NCI-H1436 (cell line): Measurements from ENCODE around the gene GFPT1.

Source experiments
- DNase-seq: peaks from one replicate; lab custom pipeline; 2025; lab: John Stamatoyannopoulos, UW

Gene GFPT1

DNA sequence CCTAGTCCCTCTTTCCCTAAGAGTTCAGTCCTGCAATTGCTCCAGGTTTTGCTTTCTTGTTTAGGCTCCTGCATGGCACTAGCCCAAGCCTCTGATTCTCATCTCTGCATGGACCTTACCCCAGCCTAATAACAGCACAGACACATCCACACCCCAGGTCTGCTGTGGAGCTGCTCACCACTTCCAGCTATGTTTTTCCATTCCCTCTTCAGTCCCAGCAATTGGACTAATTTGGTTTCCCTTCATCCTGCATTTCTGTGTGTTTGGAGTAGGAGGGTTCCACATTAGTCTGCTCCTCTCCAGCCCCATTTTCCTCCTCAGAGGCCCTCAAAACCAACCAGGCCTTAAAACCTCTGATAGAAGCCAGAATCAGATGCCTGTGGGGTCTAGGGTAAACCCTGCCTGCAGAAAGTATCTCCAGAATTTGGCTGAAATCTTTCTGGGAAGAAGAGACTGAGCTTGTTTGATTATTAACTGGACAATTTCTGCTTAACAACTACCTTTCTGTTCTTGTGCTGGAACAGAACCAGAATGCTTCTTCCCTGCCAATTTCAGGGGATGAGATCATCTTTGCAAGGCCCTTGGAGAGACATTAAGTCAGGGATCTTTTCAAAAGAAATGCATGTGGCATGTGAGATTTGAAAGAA, 95.9 kb downstream of the GFPT1 start:
- DNase-seq = no peak

GRCh38 chr2:69288429-69288828, 98.6 kb downstream of the GFPT1 start:
- no peak for DNase-seq

DNA sequence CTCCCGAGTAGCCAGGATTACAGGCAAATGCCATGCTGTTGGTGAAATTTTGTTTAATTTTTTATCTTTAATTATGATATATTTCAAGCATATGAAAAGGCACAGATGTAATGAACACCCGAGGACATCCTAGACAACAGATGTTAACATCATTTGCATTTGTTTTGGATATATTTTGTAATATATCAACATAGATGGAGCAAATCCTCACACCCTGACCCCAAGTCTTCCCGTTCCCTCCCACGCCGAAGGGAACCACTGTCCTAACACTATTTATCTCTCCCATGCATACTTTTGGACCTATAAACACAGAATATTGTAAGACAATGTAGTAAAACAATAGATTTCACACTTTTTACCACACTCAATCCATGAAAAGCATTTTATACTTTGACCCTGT, 99.5 kb downstream of the GFPT1 start:
- DNase-seq = no peak

- DNase-seq = no peak
Measured at GRCh38 chr2:69285379-69285894, 101.6 kb downstream of the GFPT1 start.

- DNase-seq = no peak
Measured at GRCh38 chr2:69280796-69281412, 106.1 kb downstream of the GFPT1 start.

DNA sequence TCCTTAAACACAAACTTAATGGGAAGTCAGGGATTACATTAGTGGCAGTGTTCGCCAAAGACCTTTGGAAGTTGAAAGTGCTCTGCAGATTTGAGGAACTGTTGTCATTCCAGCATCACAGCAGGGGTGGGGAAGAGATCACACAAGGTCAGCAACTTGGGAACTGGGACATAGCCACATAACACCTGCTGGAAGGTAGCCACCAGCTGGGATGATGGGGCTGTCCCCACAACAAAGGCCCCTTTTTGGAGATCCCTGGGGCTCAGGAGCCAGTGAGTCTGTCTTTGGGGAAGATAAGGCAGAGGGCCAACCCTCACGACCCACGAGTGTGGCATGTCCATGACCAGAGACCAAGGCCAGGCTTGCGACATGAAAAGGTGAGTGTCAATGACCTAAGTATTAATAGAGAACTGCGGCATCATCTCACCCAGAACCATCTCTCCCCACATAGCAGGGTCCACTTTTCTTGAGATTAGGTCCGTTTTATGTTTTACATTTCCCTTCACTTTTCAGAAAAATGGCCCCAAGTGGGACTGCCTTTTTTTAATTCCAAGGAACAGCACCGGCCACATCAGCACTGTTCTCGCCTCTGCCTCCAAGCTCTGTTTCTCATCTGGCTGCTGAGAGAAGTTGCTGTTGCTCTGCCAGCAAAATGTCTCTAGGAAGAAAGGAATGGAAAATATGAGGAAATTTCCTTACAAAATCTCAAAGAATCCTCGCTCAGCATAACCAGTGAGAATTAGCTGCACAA, 106.9 kb downstream of the GFPT1 start:
- DNase-seq = no peak

GRCh38 chr2:69279211-69279610, 107.8 kb downstream of the GFPT1 start:
- DNase-seq = no peak

DNA sequence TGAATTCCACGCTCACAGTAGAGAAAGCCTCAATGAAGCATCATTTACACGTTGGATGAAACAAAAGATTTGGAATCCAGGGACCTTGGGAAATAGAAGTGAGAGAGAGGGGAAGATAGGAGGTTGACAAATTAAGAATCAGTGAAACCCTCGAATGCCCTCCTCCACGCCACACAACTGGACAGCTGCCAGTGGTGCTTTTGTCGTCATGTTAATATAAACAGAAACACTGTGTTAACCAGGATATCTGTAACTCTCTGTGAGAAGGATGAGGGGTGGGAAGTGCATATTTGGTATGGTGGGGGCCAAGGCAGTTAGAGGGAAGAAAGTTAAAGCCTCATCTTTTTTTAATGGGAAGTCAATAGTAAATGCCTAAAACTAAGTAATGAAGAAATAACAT, 108.7 kb downstream of the GFPT1 start:
- no peak for DNase-seq

- DNase-seq = no peak
Measured at GRCh38 chr2:69275490-69275889, 111.5 kb downstream of the GFPT1 start.

GRCh38 chr2:69272803-69273471, 114.1 kb downstream of the GFPT1 start:
- no peak for DNase-seq

- DNase-seq = no peak
Measured at GRCh38 chr2:69271831-69272257, 115.2 kb downstream of the GFPT1 start.
